Keratinocyte (primary cell): Measurements from ENCODE around the gene TMEM129. TPM values are rescaled to one million over a fixed set of nuclear protein-coding genes. Genes with fewer than 3 reads are reported as not detected.

ENCODE experiments used
- DNase-seq: peaks from one replicate; pipeline ENCODE4 v3.0.0-alpha.2; 2011; ENCODE audit warnings: low read depth, missing footprints, low spot score
- FAIRE-seq: peaks from 2 replicates; lab custom pipeline; 2011; peaks lifted over from hg19 to GRCh38; lab: Jason Lieb, UNC
- H2AFZ ChIP-seq: 2 replicates; pipeline ENCODE4 v1.6.0; 2012; ENCODE audit warnings: low read length, control low read depth, inconsistent platforms; ENCODE audit not compliant: control insufficient read depth
- H3K27ac ChIP-seq: 2 replicates; pipeline ENCODE4 v1.5.1; 2011; ENCODE audit warnings: low read length; ENCODE audit not compliant: control insufficient read depth, insufficient read depth
- H3K27me3 ChIP-seq: 3 replicates; pipeline ENCODE4 v1.6.0; 2011; ENCODE audit warnings: low read length; ENCODE audit not compliant: control insufficient read depth, insufficient read depth; ENCODE audit errors: extremely low read depth
- H3K36me3 ChIP-seq, 2 experiments: 2 replicates in 1 of 2; 3 replicates in 1 of 2; pipeline ENCODE4 v1.5.1; 2011; ENCODE audit warnings: low read length in 2 of 2, mild to moderate bottlenecking in 1 of 2; ENCODE audit not compliant: control insufficient read depth in 2 of 2, insufficient read depth in 2 of 2; ENCODE audit errors: extremely low read depth in 1 of 2
- H3K4me1 ChIP-seq: 3 replicates; pipeline ENCODE4 v1.5.1; 2011; ENCODE audit warnings: low read length; ENCODE audit not compliant: control insufficient read depth, insufficient read depth; ENCODE audit errors: extremely low read depth
- H3K4me2 ChIP-seq: 3 replicates; pipeline ENCODE4 v1.6.0; 2011; ENCODE audit warnings: low read depth, low read length; ENCODE audit not compliant: control insufficient read depth, insufficient read depth; ENCODE audit errors: extremely low read depth
- H3K4me3 ChIP-seq, 3 experiments: fragments of 200-600 bp in 1 of 3; sonication (generic) in 1 of 3; 2 replicates in 2 of 3; 3 replicates in 1 of 3; pipeline ENCODE4 v1.5.1; 2011 to 2016; ENCODE audit warnings: low read length in 3 of 3, mild to moderate bottlenecking in 3 of 3, control low read depth in 2 of 3, inconsistent platforms in 1 of 3, low read depth in 1 of 3, mixed read lengths in 1 of 3, mixed run types in 1 of 3, moderate library complexity in 1 of 3; ENCODE audit not compliant: control insufficient read depth in 2 of 3, insufficient read depth in 2 of 3; ENCODE audit errors: extremely low read depth in 1 of 3
- H3K79me2 ChIP-seq: 2 replicates; pipeline ENCODE4 v1.6.0; 2012; ENCODE audit warnings: low read length; ENCODE audit not compliant: control insufficient read depth, insufficient read depth
- H3K9ac ChIP-seq: 3 replicates; pipeline ENCODE4 v1.6.0; 2011; ENCODE audit warnings: low read length; ENCODE audit not compliant: control insufficient read depth, insufficient read depth; ENCODE audit errors: extremely low read depth
- H3K9me1 ChIP-seq: 3 replicates; pipeline ENCODE4 v1.6.0; 2011; ENCODE audit warnings: low read length; ENCODE audit not compliant: control insufficient read depth, insufficient read depth; ENCODE audit errors: extremely low read depth
- H3K9me3 ChIP-seq: 2 replicates; pipeline ENCODE4 v1.5.1; 2012; ENCODE audit warnings: low read depth, low read length; ENCODE audit not compliant: control insufficient read depth
- H4K20me1 ChIP-seq: 3 replicates; pipeline ENCODE4 v1.6.0; 2011; ENCODE audit warnings: low read length; ENCODE audit not compliant: control insufficient read depth, insufficient read depth; ENCODE audit errors: extremely low read depth
- CTCF ChIP-seq, 3 experiments: IDR thresholded peaks in 1 of 3; conservative IDR thresholded peaks in 1 of 3; optimal IDR thresholded peaks in 1 of 3; 2 replicates in 2 of 3; 3 replicates in 1 of 3; pipeline versions ENCODE3 to v1.5.1; 2011; ENCODE audit warnings: low read length in 3 of 3, mild to moderate bottlenecking in 3 of 3, moderate library complexity in 2 of 3, control low read depth in 1 of 3, inconsistent platforms in 1 of 3; ENCODE audit not compliant: insufficient read depth in 2 of 3; ENCODE audit errors: extremely low read depth in 1 of 3
- EZH2 ChIP-seq: IDR thresholded peaks from one replicate; pipeline ENCODE4 v1.6.1; 2012; ENCODE audit warnings: inconsistent platforms, mild to moderate bottlenecking, low read length, moderate library complexity
- dilution Hi-C: fragments of 300-500 bp; cut with MboI; formaldehyde crosslinking; loops from one replicate; pipeline ENCODE4 v1.7.0; 2020; ENCODE audit warnings: low sequenced_read_pairs; ENCODE audit not compliant: extremely low pct_ligation_motif_present
- polyA plus RNA-seq, 5 experiments: library from polyadenylated mRNA; depleted of rRNA in 3 of 5; stranded (reverse) in 3 of 5; stranded (forward) in 1 of 5; unstranded in 1 of 5; fragments of >200 nt; gene quantifications; 1 replicate in 1 of 5; 2 replicates in 3 of 5; 3 replicates in 1 of 5; pipeline versions ENCODE4 v1.2.1 to v1.2.3, GENCODE V29; 2011 to 2012; ENCODE audit warnings: missing spikeins in 2 of 5, low read depth in 1 of 5, low replicate concordance in 1 of 5

TMEM129 gene
- polyA plus RNA-seq, 1 donor (not counting 4 experiments of a cell fraction or from before 2014, with no cell fraction given), result 11.7 TPM

GRCh38 chr4:1770245-1770644, 49.1 kb upstream of the TMEM129 start:
- TF ChIP-seq EZH2 (no peak), CTCF (optimal IDR thresholded peaks at IDR 0.05 in 1 of 3, IDR thresholded peaks at IDR 0.05 in 1 of 3, conservative IDR thresholded peaks at IDR 0.05 in 1 of 3; ENCODE audit: extremely low read depth in 1 of 3, insufficient read depth in 2 of 3, low read length in 3 of 3) (no peak)
- Histone ChIP-seq H3K9ac (no peak overlapping the region), H3K27me3 (no peaks in the 10 kb centered on the region), H3K4me2 (no peak overlapping the region), H3K9me1 (no peaks in the 10 kb centered on the region), H3K79me2 (no peaks in the 10 kb centered on the region), H2AFZ (no peak overlapping the region), H3K4me1 (peaks cover 47% of the 10 kb centered on the region), H3K36me3 (no peaks in the 10 kb centered on the region), H3K27ac (no peak overlapping the region), H3K4me3 (no peak overlapping the region), H3K9me3 (no peaks in the 10 kb centered on the region), H4K20me1 (no peaks in the 10 kb centered on the region)
- dilution Hi-C loops, result no loop called here
- FAIRE-seq, result no peak
- no peak for DNase-seq

- Histone ChIP-seq H4K20me1 (no peaks in the 10 kb centered on the region), H3K9ac (no peak overlapping the region), H3K36me3 (no peaks in the 10 kb centered on the region), H3K27me3 (no peaks in the 10 kb centered on the region), H3K79me2 (no peaks in the 10 kb centered on the region), H3K4me1 (peaks cover 47% of the 10 kb centered on the region), H2AFZ (no peak overlapping the region), H3K27ac (no peak overlapping the region), H3K9me1 (no peaks in the 10 kb centered on the region), H3K9me3 (no peaks in the 10 kb centered on the region), H3K4me3 (no peak overlapping the region), H3K4me2 (no peak overlapping the region)
- TF ChIP-seq EZH2 (no peak), CTCF (optimal IDR thresholded peaks at IDR 0.05 in 1 of 3, IDR thresholded peaks at IDR 0.05 in 1 of 3, conservative IDR thresholded peaks at IDR 0.05 in 1 of 3; ENCODE audit: extremely low read depth in 1 of 3, insufficient read depth in 2 of 3, low read length in 3 of 3) (no peak)
- DNase-seq (no peak), FAIRE-seq (no peak)
- dilution Hi-C loops, result no loop called here
Measured at GRCh38 chr4:1769692-1770091, 48.6 kb upstream of the TMEM129 start.
